Osteocyte (in vitro differentiated cells): ENCODE results near the gene MATN4. TPM values are rescaled to one million over a fixed set of nuclear protein-coding genes. Genes with fewer than 3 reads are reported as not detected.

Experiments used
- DNase-seq: peaks from one replicate; pipeline ENCODE4 v3.0.0; 2021; ENCODE audit warnings: mixed read lengths; ENCODE audit not compliant: unreplicated experiment; ENCODE audit errors: extremely low spot score
- H3K27ac Mint-ChIP-seq: one replicate; pipeline ENCODE4 v1.8.0; 2021; ENCODE audit warnings: mild to moderate bottlenecking, mixed read lengths; ENCODE audit not compliant: unreplicated experiment
- H3K27me3 Mint-ChIP-seq: one replicate; pipeline ENCODE4 v1.8.0; 2021; ENCODE audit warnings: mixed read lengths; ENCODE audit not compliant: unreplicated experiment
- H3K36me3 Mint-ChIP-seq: one replicate; pipeline ENCODE4 v1.8.0; 2021; ENCODE audit warnings: mixed read lengths; ENCODE audit not compliant: unreplicated experiment
- H3K4me1 Mint-ChIP-seq: one replicate; pipeline ENCODE4 v1.8.0; 2021; ENCODE audit warnings: mixed read lengths; ENCODE audit not compliant: unreplicated experiment
- H3K4me3 Mint-ChIP-seq: one replicate; pipeline ENCODE4 v1.8.0; 2021; ENCODE audit warnings: mild to moderate bottlenecking, moderate library complexity, mixed read lengths; ENCODE audit not compliant: unreplicated experiment
- H3K9me3 Mint-ChIP-seq: one replicate; pipeline ENCODE4 v1.8.0; 2021; ENCODE audit warnings: mixed read lengths; ENCODE audit not compliant: unreplicated experiment
- total RNA-seq: library from RNA; stranded (reverse); gene quantifications from 2 replicates; pipeline ENCODE4 v1.2.1, GENCODE V29; 2021
- TF ChIP-seq, protein P1 (sequence below): fragments of 200-600 bp; sonication (generic); IDR thresholded peaks from 2 replicates; pipeline ENCODE4 v1.5.0; 2021; ENCODE audit warnings: antibody characterized with exemption, mild to moderate bottlenecking, moderate library complexity

Gene MATN4
- total RNA-seq, 1 donor from 2014 or later, result not detected

DNA sequence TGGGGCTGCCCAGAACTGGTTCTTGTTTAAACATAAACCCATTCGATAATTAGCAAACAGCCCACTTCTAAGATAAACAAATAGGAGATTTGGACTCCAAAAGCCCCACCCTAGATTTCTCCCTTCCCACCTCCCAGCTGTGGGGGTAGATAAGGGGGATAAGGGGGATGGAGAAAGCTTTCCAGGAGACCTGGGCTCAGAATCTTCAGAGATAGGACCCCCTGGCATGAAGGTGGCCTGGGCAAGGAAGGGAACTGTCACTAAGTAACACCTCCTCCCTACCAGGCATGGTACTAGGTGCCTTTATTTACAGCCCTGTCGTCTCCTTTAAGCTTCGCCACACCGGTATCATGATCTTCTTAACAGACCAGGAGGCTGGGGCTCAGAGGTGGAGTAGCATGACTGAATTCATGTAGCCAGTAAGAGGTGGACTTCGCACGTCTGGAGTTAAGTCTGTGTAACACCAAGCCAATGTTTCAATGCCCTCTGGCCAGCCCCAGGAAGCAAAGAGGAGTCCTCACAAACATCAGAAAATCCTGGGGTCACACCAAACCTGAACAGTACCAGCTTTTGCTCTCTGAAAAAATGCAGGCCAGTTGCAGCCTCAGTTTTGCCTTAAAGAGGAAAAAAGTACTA lies 35.6 kb upstream of the MATN4 start:
- H3K36me3 Mint-ChIP-seq, result peaks cover 2% of the 10 kb centered on the region
- no peaks in the 10 kb centered on the region for H3K27me3 Mint-ChIP-seq
- no peaks in the 10 kb centered on the region for H3K9me3 Mint-ChIP-seq
- no peak for DNase-seq
- TF ChIP-seq, protein P1, sequence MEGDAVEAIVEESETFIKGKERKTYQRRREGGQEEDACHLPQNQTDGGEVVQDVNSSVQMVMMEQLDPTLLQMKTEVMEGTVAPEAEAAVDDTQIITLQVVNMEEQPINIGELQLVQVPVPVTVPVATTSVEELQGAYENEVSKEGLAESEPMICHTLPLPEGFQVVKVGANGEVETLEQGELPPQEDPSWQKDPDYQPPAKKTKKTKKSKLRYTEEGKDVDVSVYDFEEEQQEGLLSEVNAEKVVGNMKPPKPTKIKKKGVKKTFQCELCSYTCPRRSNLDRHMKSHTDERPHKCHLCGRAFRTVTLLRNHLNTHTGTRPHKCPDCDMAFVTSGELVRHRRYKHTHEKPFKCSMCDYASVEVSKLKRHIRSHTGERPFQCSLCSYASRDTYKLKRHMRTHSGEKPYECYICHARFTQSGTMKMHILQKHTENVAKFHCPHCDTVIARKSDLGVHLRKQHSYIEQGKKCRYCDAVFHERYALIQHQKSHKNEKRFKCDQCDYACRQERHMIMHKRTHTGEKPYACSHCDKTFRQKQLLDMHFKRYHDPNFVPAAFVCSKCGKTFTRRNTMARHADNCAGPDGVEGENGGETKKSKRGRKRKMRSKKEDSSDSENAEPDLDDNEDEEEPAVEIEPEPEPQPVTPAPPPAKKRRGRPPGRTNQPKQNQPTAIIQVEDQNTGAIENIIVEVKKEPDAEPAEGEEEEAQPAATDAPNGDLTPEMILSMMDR, result no peak
- peak overlapping the region; percentile 89 for H3K27ac Mint-ChIP-seq
- peaks cover 86% of the 10 kb centered on the region for H3K4me1 Mint-ChIP-seq
- no peak overlapping the region for H3K4me3 Mint-ChIP-seq

GRCh38 chr20:45342855-45343531 lies 34.9 kb upstream of the MATN4 start:
- Mint-ChIP-seq H3K27ac (peak overlapping the region; percentile 89), H3K36me3 (peaks cover 2% of the 10 kb centered on the region), H3K27me3 (no peaks in the 10 kb centered on the region), H3K9me3 (no peaks in the 10 kb centered on the region), H3K4me1 (peaks cover 90% of the 10 kb centered on the region), H3K4me3 (no peak overlapping the region)
- DNase-seq, result no peak
- TF ChIP-seq, protein P1, result no peak

- Mint-ChIP-seq H3K27ac (peak overlapping the region; percentile 89), H3K27me3 (no peaks in the 10 kb centered on the region), H3K36me3 (peaks cover 2% of the 10 kb centered on the region), H3K4me1 (peaks cover 93% of the 10 kb centered on the region), H3K4me3 (peak overlapping the region; percentile 18), H3K9me3 (no peaks in the 10 kb centered on the region)
- TF ChIP-seq, protein P1, result no peak
- no peak for DNase-seq
These were observed 34.1 kb upstream of the MATN4 start for GRCh38 chr20:45341939-45342854.

DNA sequence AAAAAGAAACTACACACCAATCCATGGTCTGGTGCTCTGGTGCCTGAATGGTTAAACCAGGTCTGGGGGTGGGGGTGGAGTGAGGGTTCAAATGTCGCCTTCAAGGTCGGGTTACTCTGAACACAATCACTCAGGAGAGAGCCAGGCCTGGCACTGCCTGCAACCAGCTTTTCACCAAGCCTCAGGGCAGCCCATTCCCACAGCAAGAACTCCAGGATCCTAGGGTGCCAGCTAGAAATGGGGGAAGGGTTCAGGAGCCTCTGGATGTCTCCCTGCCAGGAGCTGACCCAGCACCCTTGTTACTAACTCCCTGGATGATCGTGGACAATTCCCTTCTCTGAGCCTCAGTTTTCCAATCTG lies 33.5 kb upstream of the MATN4 start:
- H3K4me1 Mint-ChIP-seq, result peaks cover 93% of the 10 kb centered on the region
- DNase-seq, result no peak
- TF ChIP-seq, protein P1, result no peak
- H3K27ac Mint-ChIP-seq, result peak overlapping the region; percentile 89
- H3K36me3 Mint-ChIP-seq, result peaks cover 2% of the 10 kb centered on the region
- no peak overlapping the region for H3K4me3 Mint-ChIP-seq
- H3K9me3 Mint-ChIP-seq, result no peaks in the 10 kb centered on the region
- no peaks in the 10 kb centered on the region for H3K27me3 Mint-ChIP-seq

DNA sequence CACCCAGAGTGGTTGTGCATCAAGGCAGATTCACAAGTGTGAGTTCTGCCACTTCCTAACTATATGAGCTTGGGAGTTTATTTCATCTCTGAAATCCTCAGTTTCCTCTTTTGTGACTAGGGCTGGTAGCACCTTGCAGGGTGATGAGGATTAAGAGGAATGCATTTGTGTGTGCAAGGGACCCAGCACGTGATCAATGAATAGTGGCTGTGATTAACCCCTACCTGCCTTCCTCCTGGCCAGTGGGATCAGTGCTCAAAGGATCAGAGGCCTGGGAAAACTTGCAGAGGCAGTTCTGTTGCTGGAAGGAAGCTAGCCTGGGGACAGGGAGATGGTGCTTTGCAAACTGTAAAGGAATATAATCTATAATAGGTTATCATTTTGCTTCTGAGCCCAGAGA lies 32.9 kb upstream of the MATN4 start:
- Mint-ChIP-seq H3K4me3 (no peak overlapping the region), H3K4me1 (peaks cover 93% of the 10 kb centered on the region), H3K36me3 (peaks cover 2% of the 10 kb centered on the region)

More for the DNA sequence above, 32.9 kb upstream of the MATN4 start:
- Mint-ChIP-seq H3K9me3 (no peaks in the 10 kb centered on the region), H3K27me3 (no peaks in the 10 kb centered on the region), H3K27ac (peak overlapping the region; percentile 63)
- no peak for DNase-seq
- TF ChIP-seq, protein P1, result no peak
